Measurements from ENCODE around the gene SLCO3A1.

SLCO3A1 gene

DNA sequence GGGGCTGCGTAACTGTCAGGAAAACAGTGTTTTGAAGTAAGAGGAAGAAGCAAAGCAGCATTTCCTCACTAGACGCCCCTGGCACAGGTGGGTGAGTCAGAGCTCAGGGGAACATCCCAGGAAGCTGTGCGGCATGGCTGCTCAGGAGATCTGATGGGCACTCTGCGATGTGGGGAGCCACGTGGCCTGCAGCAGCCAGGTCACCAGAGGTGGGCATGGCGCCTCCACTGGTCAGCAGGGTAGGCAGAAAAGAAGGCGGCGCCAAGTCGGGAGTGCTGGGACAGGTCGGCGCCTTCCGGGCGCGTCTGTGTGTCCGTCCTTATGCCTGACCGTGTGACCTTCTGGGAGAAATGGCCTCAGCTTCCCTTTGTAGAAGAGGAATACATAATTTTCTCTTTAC is 290.3 kb downstream of the SLCO3A1 start:
- no peak for DNase-seq

- DNase-seq, result no peak
Measured at GRCh38 chr15:92146511-92147150, 293.1 kb downstream of the SLCO3A1 start.

GRCh38 chr15:92149029-92149428 is 295.5 kb downstream of the SLCO3A1 start:
- DNase-seq, result no peak

- DNase-seq, result no peak
Measured at GRCh38 chr15:92149465-92149864, 296.0 kb downstream of the SLCO3A1 start.

GRCh38 chr15:92151168-92151567 is 297.7 kb downstream of the SLCO3A1 start:
- DNase-seq, result no peak

- DNase-seq, result no peak
Measured at GRCh38 chr15:92151741-92152140, 298.2 kb downstream of the SLCO3A1 start.

GRCh38 chr15:92152983-92153382 is 299.5 kb downstream of the SLCO3A1 start:
- DNase-seq, result no peak

- no peak for DNase-seq
Measured at GRCh38 chr15:92153620-92154019, 300.1 kb downstream of the SLCO3A1 start.

DNA sequence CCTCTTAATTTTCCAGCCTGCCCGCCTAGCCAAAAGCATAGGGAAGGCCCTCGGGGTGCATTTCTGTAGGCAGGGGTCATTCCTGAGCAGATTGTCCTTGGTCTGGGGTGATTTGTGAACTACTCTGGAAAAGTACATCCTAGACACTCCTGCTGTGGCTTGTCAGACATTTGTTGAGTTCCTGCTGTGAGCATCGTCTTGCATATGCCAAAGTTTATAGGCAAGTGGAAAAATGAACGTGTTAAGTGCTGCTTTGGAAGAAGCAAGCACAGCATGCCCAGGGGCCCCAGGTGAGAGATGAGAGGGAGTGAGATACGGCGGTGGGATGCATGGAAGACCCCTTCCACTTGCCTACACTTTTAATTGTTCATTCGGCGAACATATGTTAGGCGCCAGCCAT is 302.4 kb downstream of the SLCO3A1 start:
- DNase-seq, result no peak

GRCh38 chr15:92157666-92158298 is 304.3 kb downstream of the SLCO3A1 start:
- no peak for DNase-seq

GRCh38 chr15:92158426-92158825 is 304.9 kb downstream of the SLCO3A1 start:
- DNase-seq, result no peak

DNA sequence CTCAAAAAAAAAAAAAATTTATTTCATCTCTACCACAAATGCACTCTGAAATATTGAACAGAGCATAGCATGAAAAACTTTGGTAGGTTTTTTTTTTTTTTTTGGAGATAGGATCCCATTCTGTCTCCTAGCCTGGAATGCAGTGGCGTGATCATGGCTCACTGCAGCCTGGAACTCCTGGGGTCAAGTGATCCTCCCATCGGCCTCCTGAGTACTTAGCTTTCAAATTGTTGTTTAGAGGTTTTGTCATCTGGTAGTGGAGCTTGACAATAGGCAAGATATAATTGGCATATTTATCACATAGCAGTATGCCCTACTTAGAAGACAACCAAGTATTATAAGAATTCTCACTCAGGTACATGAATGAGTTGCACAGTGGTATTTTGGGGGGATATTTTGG is 306.0 kb downstream of the SLCO3A1 start:
- no peak for DNase-seq

DNA sequence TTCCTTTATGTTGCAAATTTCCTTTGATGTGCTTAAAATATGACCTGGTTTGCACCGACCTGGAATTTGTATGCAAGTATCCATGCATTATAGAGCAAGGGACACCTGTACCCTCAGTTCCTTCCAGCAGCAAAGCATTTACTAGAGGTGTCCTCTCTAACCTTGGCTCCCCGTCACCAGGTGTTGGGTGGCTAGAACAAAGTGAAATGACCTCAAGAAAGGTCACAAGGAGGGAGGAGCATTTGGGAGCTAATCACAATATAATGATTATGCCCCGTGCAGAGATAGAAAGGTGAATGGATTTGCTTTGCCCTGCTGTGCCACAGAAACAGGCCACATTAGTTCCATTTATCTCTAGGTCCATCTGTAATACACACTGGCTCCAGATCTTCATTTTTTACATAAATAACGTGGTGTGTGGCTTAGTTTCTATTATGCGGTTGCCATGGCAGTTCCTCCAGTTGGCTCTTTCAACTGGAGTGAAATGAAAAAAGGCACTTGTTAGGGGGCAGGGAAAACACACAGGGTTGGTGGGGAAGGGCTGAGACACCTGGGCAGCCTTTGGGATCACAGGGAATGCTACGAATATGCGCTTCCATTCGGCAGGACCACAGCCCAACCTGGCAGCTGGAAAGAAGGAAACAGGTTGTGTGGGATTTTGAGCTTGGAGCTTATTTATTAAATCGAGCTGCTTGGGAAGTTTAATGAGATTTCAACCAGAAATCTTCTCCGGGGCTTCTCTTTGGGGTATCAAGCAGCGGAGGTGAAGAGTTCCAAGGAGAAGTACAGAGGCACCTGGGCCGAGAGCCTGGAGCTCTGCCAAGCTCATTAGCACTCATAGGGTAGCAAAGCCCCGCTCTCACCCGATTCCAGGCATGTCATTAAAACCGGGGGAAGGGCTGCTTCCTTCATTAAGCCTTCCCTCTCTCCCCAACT is 306.7 kb downstream of the SLCO3A1 start:
- DNase-seq, result no peak

DNA sequence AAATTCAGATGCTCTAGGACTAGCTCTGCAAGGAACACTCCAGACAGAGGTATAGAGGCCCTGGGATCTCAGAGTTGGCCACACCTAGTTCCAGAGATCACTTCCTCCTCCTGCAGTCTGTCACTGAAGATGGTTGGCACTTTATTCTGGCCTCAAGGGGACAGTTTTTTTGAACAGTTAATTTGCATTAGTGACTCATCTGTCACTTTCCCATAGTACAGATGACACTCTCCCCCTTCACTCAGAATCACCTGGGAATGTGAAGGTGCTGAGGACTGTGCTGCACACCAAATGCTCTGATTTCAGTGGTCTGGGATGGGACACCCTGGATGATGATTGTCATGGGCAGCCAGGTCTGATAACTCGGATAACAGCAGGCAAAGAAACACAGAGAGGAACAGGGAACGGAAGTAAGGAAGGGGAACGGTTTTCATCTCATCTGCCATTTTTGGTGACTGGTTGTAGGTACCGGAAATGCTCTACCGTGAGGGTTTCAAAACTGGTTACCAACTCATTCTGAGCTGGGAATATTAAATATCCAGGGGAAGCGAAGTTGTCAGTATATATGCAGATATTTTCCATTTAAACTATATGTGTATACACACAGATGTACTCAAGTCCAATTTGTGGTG is 307.6 kb downstream of the SLCO3A1 start:
- no peak for DNase-seq

GRCh38 chr15:92162657-92163056 is 309.1 kb downstream of the SLCO3A1 start:
- DNase-seq, result no peak

DNA sequence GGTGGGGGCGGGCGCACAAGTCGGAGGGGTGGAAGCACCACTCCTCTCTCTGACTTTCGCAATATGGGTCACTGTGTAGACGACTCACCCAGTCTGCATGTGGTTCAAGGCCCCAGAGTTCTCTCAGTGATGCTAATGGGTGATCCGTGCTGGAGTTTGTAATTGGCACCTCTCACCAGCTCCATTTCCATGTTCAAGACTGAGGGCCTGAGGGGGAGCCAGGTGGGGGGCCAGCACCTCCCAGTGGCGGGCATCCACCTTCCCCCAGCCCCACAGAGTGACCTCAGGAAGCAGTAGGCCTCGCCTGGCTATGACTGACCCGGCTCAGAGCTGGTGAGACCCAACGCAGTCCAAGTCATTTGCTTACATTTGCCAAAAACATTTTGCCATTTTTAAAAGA is 310.1 kb downstream of the SLCO3A1 start:
- DNase-seq, result no peak

DNA sequence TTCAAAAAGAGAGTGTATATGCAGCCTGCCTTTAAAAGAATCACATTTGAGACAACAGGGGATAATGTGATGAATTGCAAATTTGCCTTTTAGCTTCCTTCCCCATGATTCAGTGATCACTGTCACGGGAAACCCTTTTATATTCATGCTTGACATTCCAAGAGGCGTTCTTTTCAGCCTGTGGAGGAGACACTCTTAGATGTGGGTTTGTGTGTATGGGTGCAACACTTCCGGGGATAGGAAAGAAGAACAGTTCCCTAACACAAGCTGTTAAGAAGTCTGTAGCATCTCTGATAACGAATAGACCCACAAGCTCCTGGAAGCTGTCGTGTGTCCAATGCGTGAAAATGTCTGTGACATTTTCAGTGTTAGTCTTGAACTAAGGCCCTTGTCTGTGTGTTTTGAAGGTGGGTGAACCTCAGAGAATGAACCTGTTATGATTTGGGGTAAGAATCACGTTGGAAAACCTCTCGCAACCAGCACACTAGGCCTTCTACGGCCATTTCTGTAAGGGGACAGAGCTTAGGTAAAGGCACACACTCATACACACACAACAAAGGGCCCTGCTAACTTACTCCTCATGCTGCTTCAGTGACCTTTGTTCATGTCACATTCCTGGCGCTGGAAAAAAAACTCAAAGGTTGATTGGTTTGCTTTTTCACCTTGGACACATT is 311.0 kb downstream of the SLCO3A1 start:
- DNase-seq, result no peak

GRCh38 chr15:92165001-92165346 is 311.5 kb downstream of the SLCO3A1 start:
- DNase-seq, result no peak

DNA sequence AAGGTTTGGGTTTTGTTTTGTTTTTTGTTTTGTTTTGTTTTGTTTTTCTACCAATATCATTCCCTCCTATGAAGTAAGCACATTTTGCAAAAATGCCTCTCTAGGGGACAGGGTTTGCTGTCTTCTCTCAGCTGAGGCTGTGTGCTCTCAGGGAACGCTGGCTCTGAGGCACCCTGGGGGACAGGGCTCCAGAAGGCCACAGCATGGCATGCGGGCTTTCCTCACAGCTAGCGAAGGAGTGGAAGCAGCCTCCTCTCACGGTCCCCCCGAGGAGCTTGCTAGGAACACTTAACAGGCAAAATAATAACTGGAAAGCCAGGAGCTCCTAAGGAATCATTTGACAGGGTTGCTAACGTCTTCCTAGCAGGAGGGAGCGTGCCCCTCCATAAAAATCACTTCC is 312.5 kb downstream of the SLCO3A1 start:
- DNase-seq, result no peak

GRCh38 chr15:92166751-92167405 is 313.4 kb downstream of the SLCO3A1 start:
- DNase-seq, result no peak

- DNase-seq, result no peak
Measured at GRCh38 chr15:92167451-92167850, 313.9 kb downstream of the SLCO3A1 start.

DNA sequence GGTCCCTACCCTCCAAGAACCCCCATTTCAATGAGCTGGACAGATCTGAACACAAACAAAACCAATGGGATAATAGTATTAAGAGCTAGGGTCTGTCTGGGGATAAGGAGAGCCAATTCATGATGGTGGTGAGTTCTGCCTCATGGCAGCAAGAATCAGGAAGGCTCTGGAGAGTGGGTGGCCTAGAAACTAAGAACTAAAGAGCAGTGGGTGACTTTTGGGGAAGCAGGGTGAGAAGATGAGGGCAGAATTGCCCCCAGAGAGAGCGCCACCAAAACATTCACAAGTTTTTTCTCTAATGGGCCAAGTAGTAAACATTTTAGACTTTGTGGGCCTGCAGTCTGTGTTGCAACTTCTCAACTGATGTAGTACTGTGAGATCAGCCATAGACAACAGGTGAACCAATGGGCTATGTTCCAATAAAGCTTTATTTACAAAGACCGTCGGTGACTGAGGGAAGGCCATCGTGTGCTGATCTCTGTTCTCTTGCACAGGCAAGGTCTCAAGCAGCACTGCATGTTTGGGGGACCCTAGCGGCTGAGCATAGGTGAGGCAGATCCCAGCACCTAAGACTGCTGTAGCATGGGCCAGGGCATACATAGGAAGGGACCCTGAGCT is 314.7 kb downstream of the SLCO3A1 start:
- DNase-seq, result no peak
